Measurements from ENCODE around the gene CACNA2D3.

Gene CACNA2D3

DNA sequence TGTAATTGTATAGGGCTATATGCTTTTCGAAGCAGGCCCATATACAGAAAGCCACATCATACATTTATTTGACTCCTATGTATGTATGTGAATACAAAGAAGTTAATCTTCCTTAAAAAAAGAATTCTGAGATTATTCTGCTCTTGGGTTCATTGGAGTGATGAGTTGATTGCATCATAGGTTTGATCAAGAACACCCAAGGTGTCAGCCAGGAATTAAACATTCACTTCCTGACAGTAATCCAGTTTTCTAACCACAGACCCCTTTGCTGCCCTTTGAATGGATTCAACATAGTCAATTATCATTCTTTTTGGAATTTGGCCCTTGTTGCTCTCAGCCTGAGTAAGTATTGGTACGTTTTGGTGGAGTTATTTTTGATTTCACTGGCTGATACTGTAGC lies 225.6 kb downstream of the CACNA2D3 start:
- no peak for TF ChIP-seq POLR2AphosphoS5 (IDR thresholded peaks at IDR 0.05; ENCODE audit: borderline replicate concordance, low read depth, low read length)
- TF ChIP-seq FOXP2 (optimal IDR thresholded peaks at IDR 0.05; ENCODE audit: control extremely low read depth, extremely low read length, insufficient read depth): no peak
- TF ChIP-seq EZH2 (IDR thresholded peaks at IDR 0.05): no peak
- no peaks in the 10 kb centered on the region for H3K36me3 ChIP-seq (ENCODE audit: insufficient read depth, low read length)
- DNase-seq (ENCODE audit: low read depth, low spot score): no peak
- H3K9ac ChIP-seq (ENCODE audit: insufficient read length): no peak overlapping the region
- H3K4me3 ChIP-seq: no peak overlapping the region
- H3K27ac ChIP-seq: no peak overlapping the region
- no peaks in the 10 kb centered on the region for H3K9me3 ChIP-seq (ENCODE audit: low read depth, low read length)

GRCh38 chr3:54349231-54349652 lies 226.9 kb downstream of the CACNA2D3 start:
- DNase-seq (ENCODE audit: low read depth, low spot score): no peak
- Histone ChIP-seq H3K36me3 (ENCODE audit: insufficient read depth, low read length) (no peaks in the 10 kb centered on the region), H3K9ac (ENCODE audit: insufficient read length) (no peak overlapping the region), H3K27ac (no peak overlapping the region), H3K4me3 (no peak overlapping the region), H3K9me3 (ENCODE audit: low read depth, low read length) (no peaks in the 10 kb centered on the region)
- no peak for TF ChIP-seq FOXP2 (optimal IDR thresholded peaks at IDR 0.05; ENCODE audit: control extremely low read depth, extremely low read length, insufficient read depth)
- TF ChIP-seq EZH2 (IDR thresholded peaks at IDR 0.05): no peak
- TF ChIP-seq POLR2AphosphoS5 (IDR thresholded peaks at IDR 0.05; ENCODE audit: borderline replicate concordance, low read depth, low read length): no peak

DNA sequence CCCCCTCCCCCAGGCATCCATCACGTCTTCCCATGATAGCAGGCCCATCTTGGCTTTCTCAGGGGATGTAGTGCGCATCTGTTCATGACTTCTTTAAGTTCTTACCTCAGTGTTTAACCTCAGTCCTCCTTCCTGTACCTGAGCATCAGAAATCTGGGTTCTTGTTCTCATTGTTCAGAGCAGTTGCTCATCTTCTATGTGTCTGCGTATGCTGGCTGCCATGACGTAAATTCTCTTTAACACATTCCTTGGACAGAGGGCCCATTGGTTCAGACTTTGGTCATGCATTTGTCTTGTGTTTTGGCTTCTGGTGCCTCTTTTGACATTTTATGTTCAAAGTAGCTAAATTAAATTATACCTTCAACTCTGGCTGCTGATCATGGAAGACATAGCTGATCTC lies 227.3 kb downstream of the CACNA2D3 start:
- Histone ChIP-seq H3K4me3 (no peak overlapping the region), H3K36me3 (ENCODE audit: insufficient read depth, low read length) (no peaks in the 10 kb centered on the region), H3K27ac (no peak overlapping the region), H3K9me3 (ENCODE audit: low read depth, low read length) (no peaks in the 10 kb centered on the region), H3K9ac (ENCODE audit: insufficient read length) (no peak overlapping the region)
- TF ChIP-seq FOXP2 (optimal IDR thresholded peaks at IDR 0.05; ENCODE audit: control extremely low read depth, extremely low read length, insufficient read depth) (no peak), POLR2AphosphoS5 (IDR thresholded peaks at IDR 0.05; ENCODE audit: borderline replicate concordance, low read depth, low read length) (no peak), EZH2 (IDR thresholded peaks at IDR 0.05) (no peak)
- no peak for DNase-seq (ENCODE audit: low read depth, low spot score)

- Histone ChIP-seq H3K9ac (ENCODE audit: insufficient read length) (no peak overlapping the region), H3K27ac (no peak overlapping the region), H3K9me3 (ENCODE audit: low read depth, low read length) (no peaks in the 10 kb centered on the region), H3K36me3 (ENCODE audit: insufficient read depth, low read length) (no peaks in the 10 kb centered on the region), H3K4me3 (no peak overlapping the region)
- DNase-seq (ENCODE audit: low read depth, low spot score): no peak
- TF ChIP-seq EZH2 (IDR thresholded peaks at IDR 0.05) (no peak), FOXP2 (optimal IDR thresholded peaks at IDR 0.05; ENCODE audit: control extremely low read depth, extremely low read length, insufficient read depth) (no peak), POLR2AphosphoS5 (IDR thresholded peaks at IDR 0.05; ENCODE audit: borderline replicate concordance, low read depth, low read length) (no peak)
These were observed 231.2 kb downstream of the CACNA2D3 start for GRCh38 chr3:54353546-54353945.

DNA sequence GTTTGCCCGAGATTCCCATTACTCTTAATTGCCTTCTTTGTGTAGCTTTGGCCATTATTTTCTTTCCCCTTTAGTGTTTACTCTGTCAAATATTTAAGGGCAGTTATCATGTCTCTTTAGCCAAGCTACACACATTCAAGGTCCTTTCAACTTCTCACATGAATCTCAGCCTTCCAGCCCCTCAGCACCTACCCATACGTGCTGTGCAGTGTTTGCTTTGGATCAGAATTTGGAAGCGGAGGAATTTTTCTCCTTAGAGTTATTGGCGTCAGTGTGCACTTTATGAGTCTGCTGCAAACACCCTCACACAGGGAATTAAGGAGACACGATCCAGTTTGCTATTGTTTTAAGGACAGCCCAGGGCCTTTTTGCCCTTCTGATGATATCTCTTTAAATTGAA lies 231.6 kb downstream of the CACNA2D3 start:
- Histone ChIP-seq H3K27ac (no peak overlapping the region), H3K4me3 (no peak overlapping the region), H3K36me3 (ENCODE audit: insufficient read depth, low read length) (no peaks in the 10 kb centered on the region), H3K9me3 (ENCODE audit: low read depth, low read length) (no peaks in the 10 kb centered on the region), H3K9ac (ENCODE audit: insufficient read length) (no peak overlapping the region)
- no peak for TF ChIP-seq POLR2AphosphoS5 (IDR thresholded peaks at IDR 0.05; ENCODE audit: borderline replicate concordance, low read depth, low read length)
- TF ChIP-seq EZH2 (IDR thresholded peaks at IDR 0.05): no peak
- no peak for TF ChIP-seq FOXP2 (optimal IDR thresholded peaks at IDR 0.05; ENCODE audit: control extremely low read depth, extremely low read length, insufficient read depth)
- no peak for DNase-seq (ENCODE audit: low read depth, low spot score)

GRCh38 chr3:54355800-54356199 lies 233.4 kb downstream of the CACNA2D3 start:
- TF ChIP-seq EZH2 (IDR thresholded peaks at IDR 0.05): no peak
- TF ChIP-seq FOXP2 (optimal IDR thresholded peaks at IDR 0.05; ENCODE audit: control extremely low read depth, extremely low read length, insufficient read depth): no peak
- TF ChIP-seq POLR2AphosphoS5 (IDR thresholded peaks at IDR 0.05; ENCODE audit: borderline replicate concordance, low read depth, low read length): no peak

DNA sequence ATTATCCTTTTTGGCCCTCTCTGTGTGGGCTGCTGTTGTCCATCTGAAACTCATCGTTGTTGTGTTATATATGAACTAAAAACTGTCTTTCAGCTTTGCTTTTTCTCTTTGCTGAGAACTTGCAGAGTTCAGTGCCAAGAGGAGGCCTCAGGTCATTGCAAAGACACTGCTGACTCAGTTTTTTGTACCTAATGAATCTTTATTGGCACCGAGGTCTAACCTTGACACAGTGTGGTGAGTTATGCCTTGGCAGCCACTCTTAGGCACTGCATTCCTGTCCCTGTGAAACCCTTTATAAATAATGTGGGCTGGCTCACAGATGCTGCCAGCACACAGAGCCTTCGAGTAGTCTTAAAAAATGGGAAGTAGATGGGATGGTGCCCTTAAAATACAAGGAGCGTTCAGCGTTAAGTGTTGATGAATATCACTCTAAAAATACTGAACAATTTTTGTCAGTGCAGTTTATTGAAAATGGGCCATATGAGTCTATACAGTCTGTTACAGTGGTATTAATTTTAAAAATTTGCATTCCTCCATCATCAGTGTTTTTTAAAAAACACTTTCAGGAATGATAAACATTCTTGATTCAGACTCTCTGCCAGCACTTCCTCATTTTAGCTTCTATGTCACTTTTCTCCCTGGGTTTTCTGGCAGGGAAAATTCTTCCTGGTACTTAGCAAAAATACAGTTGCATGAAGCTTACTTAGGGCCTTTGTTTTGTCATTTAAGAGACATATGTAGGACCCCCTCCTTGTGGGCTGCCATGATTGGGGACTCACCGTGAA lies 234.1 kb downstream of the CACNA2D3 start:
- Histone ChIP-seq H3K36me3 (ENCODE audit: insufficient read depth, low read length) (no peaks in the 10 kb centered on the region), H3K9ac (ENCODE audit: insufficient read length) (no peak overlapping the region), H3K4me3 (no peak overlapping the region), H3K9me3 (ENCODE audit: low read depth, low read length) (no peaks in the 10 kb centered on the region), H3K27ac (no peak overlapping the region)
- no peak for TF ChIP-seq FOXP2 (optimal IDR thresholded peaks at IDR 0.05; ENCODE audit: control extremely low read depth, extremely low read length, insufficient read depth)
- no peak for TF ChIP-seq EZH2 (IDR thresholded peaks at IDR 0.05)
- TF ChIP-seq POLR2AphosphoS5 (IDR thresholded peaks at IDR 0.05; ENCODE audit: borderline replicate concordance, low read depth, low read length): no peak
- DNase-seq (ENCODE audit: low read depth, low spot score): no peak

More at GRCh38 chr3:54355800-54356199, 233.4 kb downstream of the CACNA2D3 start:
- Histone ChIP-seq H3K27ac (no peak overlapping the region), H3K36me3 (ENCODE audit: insufficient read depth, low read length) (no peaks in the 10 kb centered on the region), H3K4me3 (no peak overlapping the region), H3K9me3 (ENCODE audit: low read depth, low read length) (no peaks in the 10 kb centered on the region), H3K9ac (ENCODE audit: insufficient read length) (no peak overlapping the region)
- no peak for DNase-seq (ENCODE audit: low read depth, low spot score)

- Histone ChIP-seq H3K9me3 (ENCODE audit: low read depth, low read length) (no peaks in the 10 kb centered on the region), H3K9ac (ENCODE audit: insufficient read length) (no peak overlapping the region), H3K4me3 (no peak overlapping the region), H3K27ac (no peak overlapping the region), H3K36me3 (ENCODE audit: insufficient read depth, low read length) (no peaks in the 10 kb centered on the region)
- TF ChIP-seq FOXP2 (optimal IDR thresholded peaks at IDR 0.05; ENCODE audit: control extremely low read depth, extremely low read length, insufficient read depth) (no peak), POLR2AphosphoS5 (IDR thresholded peaks at IDR 0.05; ENCODE audit: borderline replicate concordance, low read depth, low read length) (no peak)
- no peak for DNase-seq (ENCODE audit: low read depth, low spot score)
These were observed 234.9 kb downstream of the CACNA2D3 start for GRCh38 chr3:54357301-54357700.
